Osteoblast (primary cell): ENCODE data around the gene LOXL3. TPM values are rescaled to one million over a fixed set of nuclear protein-coding genes. Genes with fewer than 3 reads are reported as not detected.
A peak's percentile ranks its signal among the peaks of the same experiment; 100 is the strongest.

Experiments used
- DNase-seq: peaks from one replicate; pipeline ENCODE4 v3.0.0; 2011; ENCODE audit warnings: low spot score, mixed read lengths; ENCODE audit not compliant: insufficient read length; ENCODE audit errors: missing footprints
- H2AFZ ChIP-seq: 2 replicates; pipeline ENCODE4 v1.6.0; 2011; ENCODE audit warnings: mild to moderate bottlenecking, low read length
- H3K27ac ChIP-seq: 2 replicates; pipeline ENCODE4 v1.5.1; 2011; ENCODE audit warnings: mild to moderate bottlenecking, low read depth, low read length, moderate library complexity
- H3K27me3 ChIP-seq: 2 replicates; pipeline ENCODE4 v1.6.0; 2012; ENCODE audit warnings: mild to moderate bottlenecking, control low read depth, inconsistent platforms, low read length, moderate library complexity; ENCODE audit not compliant: insufficient read depth
- H3K36me3 ChIP-seq: 2 replicates; pipeline ENCODE4 v1.5.1; 2011; ENCODE audit warnings: mild to moderate bottlenecking, low read length, control low read depth, moderate library complexity; ENCODE audit not compliant: insufficient read depth
- H3K4me1 ChIP-seq: 2 replicates; pipeline ENCODE4 v1.5.1; 2011; ENCODE audit warnings: mild to moderate bottlenecking, low read length, control low read depth, moderate library complexity; ENCODE audit not compliant: insufficient read depth
- H3K4me2 ChIP-seq: 2 replicates; pipeline ENCODE4 v1.6.0; 2011; ENCODE audit warnings: mild to moderate bottlenecking, low read length; ENCODE audit not compliant: insufficient read depth
- H3K4me3 ChIP-seq: fragments of 200-600 bp; sonication (generic); 3 replicates; pipeline ENCODE4 v1.5.1; 2012; ENCODE audit warnings: mild to moderate bottlenecking, low read length, inconsistent platforms; ENCODE audit not compliant: insufficient read depth
- H3K79me2 ChIP-seq: 2 replicates; pipeline ENCODE4 v1.6.0; 2012; ENCODE audit warnings: mild to moderate bottlenecking, low read length, control low read depth, inconsistent platforms; ENCODE audit not compliant: insufficient read depth
- H3K9me3 ChIP-seq: 2 replicates; pipeline ENCODE4 v1.5.1; 2011; ENCODE audit warnings: low read depth, low read length, control low read depth
- H4K20me1 ChIP-seq: 2 replicates; pipeline ENCODE4 v1.6.0; 2012; ENCODE audit warnings: mild to moderate bottlenecking, low read length, control low read depth; ENCODE audit not compliant: insufficient read depth
- CTCF ChIP-seq: IDR thresholded peaks from 2 replicates; pipeline ENCODE4 v1.5.1; 2011; ENCODE audit warnings: mild to moderate bottlenecking, low read depth, low read length, moderate library complexity; ENCODE audit errors: extremely low read depth
- total RNA-seq: library from RNA; depleted of rRNA; stranded (reverse); fragments of >200 nt; gene quantifications from 2 replicates; pipeline ENCODE4 v1.2.3, GENCODE V29; 2012

Gene LOXL3
- total RNA-seq, 1 donor: 97.4 TPM

DNA sequence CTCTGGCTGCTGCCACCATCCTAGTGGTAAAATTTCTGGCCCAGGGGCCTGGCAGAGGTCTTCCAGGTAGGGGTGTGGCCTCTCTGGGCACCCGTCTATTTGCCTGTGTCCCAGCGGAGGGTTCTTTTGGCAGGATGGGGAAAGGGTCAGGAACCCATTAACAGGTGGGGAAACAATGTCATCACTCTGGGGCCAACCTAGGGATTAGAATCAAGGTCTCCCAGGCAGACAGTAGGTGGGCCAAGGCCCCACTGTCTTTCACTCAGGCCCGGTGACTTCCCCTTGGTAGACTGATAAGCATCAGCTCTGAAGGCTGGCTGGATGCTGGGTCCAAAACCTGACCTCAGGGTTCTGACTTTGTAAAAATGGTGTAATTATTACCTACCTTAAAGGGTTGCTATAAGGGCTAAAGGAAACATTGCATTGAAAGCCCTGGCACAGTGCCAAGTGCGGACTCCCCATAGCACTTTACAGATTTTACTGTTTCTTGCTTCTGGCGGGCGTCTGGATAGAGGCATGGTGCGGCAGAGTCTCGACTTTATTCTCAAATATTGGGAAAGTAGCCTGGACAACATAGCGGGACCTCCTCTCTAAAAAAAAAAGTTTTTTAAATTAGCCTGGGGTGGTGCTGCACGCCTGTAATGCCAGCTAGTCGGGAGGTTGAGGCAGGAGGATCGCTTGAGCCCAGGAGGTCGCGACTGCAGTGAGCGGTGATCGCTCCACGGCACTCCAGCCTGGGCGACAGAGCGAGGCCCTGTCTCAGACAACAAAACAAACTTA, 56.6 kb downstream of the LOXL3 start:
- Histone ChIP-seq H2AFZ (peak overlapping the region; percentile 65), H3K36me3 (peaks cover 21% of the 10 kb centered on the region), H3K27ac (no peak overlapping the region), H3K9me3 (no peaks in the 10 kb centered on the region), H3K4me2 (peak overlapping the region; percentile 84), H4K20me1 (no peaks in the 10 kb centered on the region), H3K27me3 (no peaks in the 10 kb centered on the region), H3K4me1 (peaks cover 19% of the 10 kb centered on the region), H3K4me3 (no peak overlapping the region), H3K79me2 (no peaks in the 10 kb centered on the region)
- TF ChIP-seq CTCF: no peak
- peak; percentile 30 for DNase-seq

DNA sequence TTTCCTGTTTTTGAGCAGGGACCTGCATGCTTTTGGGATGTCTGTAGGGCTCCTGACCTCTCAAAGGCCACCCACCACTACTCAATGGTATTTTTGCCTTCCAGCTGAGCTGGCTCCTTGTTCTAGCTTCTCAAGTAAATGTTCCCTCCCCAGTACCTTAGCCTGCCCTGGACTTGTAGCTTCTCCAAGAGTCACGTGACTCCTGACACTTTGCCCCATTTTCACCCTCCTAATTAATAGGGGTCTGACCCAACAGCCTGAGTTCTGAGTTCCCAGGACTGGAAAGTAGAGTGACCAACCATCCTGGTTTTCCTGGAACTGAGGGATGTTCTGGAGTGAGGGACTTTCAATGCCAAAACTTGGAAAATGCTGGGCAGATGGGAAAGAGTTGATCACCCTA, 58.3 kb downstream of the LOXL3 start:
- Histone ChIP-seq H3K27me3 (no peaks in the 10 kb centered on the region), H3K4me1 (peaks cover 19% of the 10 kb centered on the region), H3K4me3 (no peak overlapping the region), H3K9me3 (no peaks in the 10 kb centered on the region), H4K20me1 (no peaks in the 10 kb centered on the region), H3K79me2 (no peaks in the 10 kb centered on the region), H3K4me2 (no peak overlapping the region), H2AFZ (no peak overlapping the region), H3K27ac (no peak overlapping the region), H3K36me3 (peaks cover 37% of the 10 kb centered on the region)
- no peak for TF ChIP-seq CTCF
- DNase-seq: no peak

DNA sequence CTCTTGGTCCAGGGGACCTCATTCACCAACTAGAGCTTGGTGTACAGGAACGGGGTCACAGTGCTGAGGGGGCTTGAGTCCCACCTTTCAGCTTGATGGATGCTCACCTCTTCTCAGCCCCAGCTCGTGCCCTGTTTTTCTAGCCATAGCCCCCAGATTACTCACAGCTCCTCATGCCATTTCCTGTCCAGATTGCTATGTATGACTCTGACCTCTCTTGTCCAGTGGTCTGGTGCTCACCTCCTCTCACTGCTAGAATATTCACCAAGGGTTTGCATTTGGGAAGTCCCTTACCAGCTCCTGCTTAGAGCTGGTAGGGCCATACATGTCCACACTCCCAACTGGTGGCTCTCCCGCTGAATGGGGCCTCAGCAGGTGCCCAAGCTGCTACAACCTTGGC, 60.2 kb downstream of the LOXL3 start:
- Histone ChIP-seq H3K79me2 (peaks cover 11% of the 10 kb centered on the region), H3K4me3 (no peak overlapping the region), H4K20me1 (no peaks in the 10 kb centered on the region), H3K27me3 (no peaks in the 10 kb centered on the region), H3K4me1 (peaks cover 22% of the 10 kb centered on the region), H3K9me3 (no peaks in the 10 kb centered on the region), H3K4me2 (no peak overlapping the region), H3K27ac (no peak overlapping the region), H2AFZ (no peak overlapping the region), H3K36me3 (peaks cover 41% of the 10 kb centered on the region)
- no peak for TF ChIP-seq CTCF
- DNase-seq: peak; percentile 44

- H3K9me3 ChIP-seq: no peaks in the 10 kb centered on the region
- H2AFZ ChIP-seq: no peak overlapping the region
- peaks cover 13% of the 10 kb centered on the region for H3K79me2 ChIP-seq
- DNase-seq: no peak
- peaks cover 41% of the 10 kb centered on the region for H3K36me3 ChIP-seq
- peaks cover 29% of the 10 kb centered on the region for H3K4me1 ChIP-seq
- TF ChIP-seq CTCF: no peak
- H3K27me3 ChIP-seq: no peaks in the 10 kb centered on the region
- no peak overlapping the region for H3K4me2 ChIP-seq
- no peak overlapping the region for H3K4me3 ChIP-seq
- H3K27ac ChIP-seq: no peak overlapping the region
- H4K20me1 ChIP-seq: no peaks in the 10 kb centered on the region
Observed at GRCh38 chr2:74491648-74492544, 61.8 kb downstream of the LOXL3 start.
